ENCODE results near the gene NXN.

The NXN gene

DNA sequence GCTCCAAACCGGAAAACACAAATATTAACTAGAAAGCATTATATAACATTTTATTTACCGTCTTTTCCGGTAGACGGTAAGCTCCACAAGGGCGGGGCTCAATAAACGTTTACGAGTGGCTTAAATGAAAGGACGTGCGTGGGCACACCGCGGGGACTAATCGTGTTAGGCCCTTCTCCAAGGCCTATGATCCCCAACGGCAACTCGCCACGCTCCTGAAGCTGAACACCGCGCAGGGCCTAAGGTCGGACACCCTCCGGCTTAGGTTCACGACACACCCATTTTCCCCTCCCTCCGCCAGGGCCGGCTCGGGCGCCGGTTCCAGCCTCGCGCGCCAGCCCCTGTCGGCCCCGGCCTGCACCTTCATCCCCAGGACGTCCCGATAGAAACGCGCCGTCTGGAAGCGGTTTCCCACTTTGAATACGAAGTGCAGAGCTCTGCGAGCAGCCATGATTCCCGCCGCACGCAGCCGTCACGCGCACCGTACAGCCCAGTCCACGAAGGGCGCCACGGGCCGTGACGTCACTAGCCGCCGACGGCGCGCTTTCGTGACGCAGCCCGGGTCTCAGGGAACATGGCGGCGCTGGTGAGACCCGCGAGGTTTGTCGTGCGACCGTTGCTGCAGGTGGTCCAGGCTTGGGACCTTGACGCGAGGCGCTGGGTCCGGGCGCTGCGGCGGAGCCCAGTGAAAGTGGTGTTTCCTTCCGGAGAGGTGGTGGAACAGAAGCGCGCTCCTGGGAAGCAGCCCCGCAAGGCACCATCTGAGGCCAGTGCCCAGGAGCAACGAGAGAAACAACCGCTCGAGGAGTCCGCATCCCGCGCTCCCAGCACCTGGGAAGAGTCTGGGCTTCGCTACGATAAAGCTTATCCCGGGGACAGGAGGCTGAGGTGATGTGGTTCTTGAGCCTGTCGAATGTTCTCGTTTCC, 197.5 kb downstream of the NXN start, which contains the start of the genes GLOD4 and MRM3:
TSS of gene GLOD4 (minus strand) at position 476 of the 927 bp plus-strand sequence. CDS start at position 451, 25 bp downstream.
TSS of gene MRM3 (plus strand) at position 549 of the 927 bp plus-strand sequence. CDS start at position 575, 26 bp downstream.
- H3K4me3 ChIP-seq (ENCODE audit: control insufficient read depth in 1 of 7, extremely low read depth in 1 of 7, insufficient read depth in 4 of 7, low read depth in 2 of 7, low read length in 6 of 7), result peak within 1 kb of the TSS; percentile 89 to 100 (median 99)
- peak; percentile 91 to 94 (median 93) for DNase-seq
- peaks cover 12 to 31% (median 17%) of the 10 kb centered on the region in 4 experiments for H3K36me3 ChIP-seq (ENCODE audit: control insufficient read depth in 4 of 4, insufficient read depth in 4 of 4, low read length in 3 of 4)
- CTCF ChIA-PET, result interaction anchor here (1.3 to 2.7 kb wide), 8 partner anchors 10 to 274 kb away, joined by 3 to 6 read pairs (median 5); partner anchors contain the start of gene TIMM22
- POLR2A ChIA-PET, result interaction anchor here (0.6 to 1.4 kb wide), 7 partner anchors 10 to 532 kb away, joined by 3 to 4 read pairs (median 3); no protein-coding TSS in a partner anchor
- H3K27me3 ChIP-seq (replicated peaks in 2 of 5; ENCODE audit: control insufficient read depth in 4 of 5, insufficient read depth in 5 of 5, low read length in 4 of 5), result no peaks in the 10 kb centered on the region
- peak within 1 kb of the TSS; percentile 81 to 92 for H3K27ac ChIP-seq (ENCODE audit: insufficient read depth in 1 of 2, low read depth in 1 of 2, low read length in 2 of 2, poor library complexity in 1 of 2, severe bottlenecking in 2 of 2)
- H3K4me1 ChIP-seq (ENCODE audit: control extremely low read depth in 1 of 4, control insufficient read depth in 4 of 4, insufficient read depth in 4 of 4, low read length in 3 of 4), result peaks cover 11 to 29% (median 15%) of the 10 kb centered on the region in 4 experiments
- no peaks in the 10 kb centered on the region for H3K9me3 ChIP-seq (ENCODE audit: control extremely low read depth in 1 of 5, control insufficient read depth in 4 of 5, insufficient read depth in 2 of 5, low read depth in 1 of 5, low read length in 4 of 5)
- WGBS (ENCODE audit: insufficient coverage), result 0% methylated on average over 79 of the region's 87 CpGs

- Histone ChIP-seq H3K4me3 (ENCODE audit: control insufficient read depth in 1 of 7, extremely low read depth in 1 of 7, insufficient read depth in 4 of 7, low read depth in 2 of 7, low read length in 6 of 7) (no peak overlapping the region), H3K4me1 (ENCODE audit: control extremely low read depth in 1 of 4, control insufficient read depth in 4 of 4, insufficient read depth in 4 of 4, low read length in 3 of 4) (peaks cover 9 to 16% (median 9%) of the 10 kb centered on the region in 4 experiments), H3K9me3 (ENCODE audit: control extremely low read depth in 1 of 5, control insufficient read depth in 4 of 5, insufficient read depth in 2 of 5, low read depth in 1 of 5, low read length in 4 of 5) (no peaks in the 10 kb centered on the region), H3K27ac (ENCODE audit: insufficient read depth in 1 of 2, low read depth in 1 of 2, low read length in 2 of 2, poor library complexity in 1 of 2, severe bottlenecking in 2 of 2) (no peak overlapping the region), H3K36me3 (ENCODE audit: control insufficient read depth in 4 of 4, insufficient read depth in 4 of 4, low read length in 3 of 4) (peaks cover 21 to 52% (median 47%) of the 10 kb centered on the region in 4 experiments), H3K27me3 (replicated peaks in 2 of 5; ENCODE audit: control insufficient read depth in 4 of 5, insufficient read depth in 5 of 5, low read length in 4 of 5) (no peaks in the 10 kb centered on the region)
- CTCF ChIA-PET, result interaction anchor here (0.7 to 2.1 kb wide), 2 partner anchors 219 to 222 kb away, joined by 3 to 8 read pairs; partner anchors contain the start of gene TIMM22
- DNase-seq, result no peak
- 98% methylated on average over 8 of the region's 11 CpGs for WGBS (ENCODE audit: insufficient coverage)
- POLR2A ChIA-PET, result no interaction called here
These were observed 201.5 kb downstream of the NXN start for GRCh38 chr17:778096-778495.

DNA sequence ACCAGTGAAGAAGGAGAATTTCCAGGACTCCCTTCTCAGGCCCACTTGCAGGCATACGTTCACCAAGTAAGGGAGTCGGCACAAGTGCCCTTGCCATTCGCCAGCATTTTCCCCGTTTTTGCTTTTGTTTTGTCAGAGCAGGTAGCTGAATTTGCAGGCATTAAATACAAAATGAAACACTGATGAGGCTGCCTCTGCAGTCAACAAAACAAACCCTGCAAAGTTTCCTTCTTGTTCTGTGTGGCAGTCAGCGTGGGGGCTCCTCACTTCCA, 205.3 kb downstream of the NXN start:
- no peaks in the 10 kb centered on the region for H3K4me1 ChIP-seq (ENCODE audit: control extremely low read depth in 1 of 4, control insufficient read depth in 4 of 4, insufficient read depth in 4 of 4, low read length in 3 of 4)
- ChIA-PET POLR2A (no interaction called here), CTCF (no interaction called here)
- DNase-seq, result no peak
- H3K4me3 ChIP-seq (ENCODE audit: control insufficient read depth in 1 of 7, extremely low read depth in 1 of 7, insufficient read depth in 4 of 7, low read depth in 2 of 7, low read length in 6 of 7), result no peak overlapping the region
- H3K27ac ChIP-seq (ENCODE audit: insufficient read depth in 1 of 2, low read depth in 1 of 2, low read length in 2 of 2, poor library complexity in 1 of 2, severe bottlenecking in 2 of 2), result no peak overlapping the region
- 98% methylated on average over 5 of the region's 5 CpGs for WGBS (ENCODE audit: insufficient coverage)
- no peaks in the 10 kb centered on the region for H3K27me3 ChIP-seq (replicated peaks in 2 of 5; ENCODE audit: control insufficient read depth in 4 of 5, insufficient read depth in 5 of 5, low read length in 4 of 5)
- peaks cover 22 to 77% (median 65%) of the 10 kb centered on the region in 4 experiments for H3K36me3 ChIP-seq (ENCODE audit: control insufficient read depth in 4 of 4, insufficient read depth in 4 of 4, low read length in 3 of 4)
- H3K9me3 ChIP-seq (ENCODE audit: control extremely low read depth in 1 of 5, control insufficient read depth in 4 of 5, insufficient read depth in 2 of 5, low read depth in 1 of 5, low read length in 4 of 5), result no peaks in the 10 kb centered on the region

DNA sequence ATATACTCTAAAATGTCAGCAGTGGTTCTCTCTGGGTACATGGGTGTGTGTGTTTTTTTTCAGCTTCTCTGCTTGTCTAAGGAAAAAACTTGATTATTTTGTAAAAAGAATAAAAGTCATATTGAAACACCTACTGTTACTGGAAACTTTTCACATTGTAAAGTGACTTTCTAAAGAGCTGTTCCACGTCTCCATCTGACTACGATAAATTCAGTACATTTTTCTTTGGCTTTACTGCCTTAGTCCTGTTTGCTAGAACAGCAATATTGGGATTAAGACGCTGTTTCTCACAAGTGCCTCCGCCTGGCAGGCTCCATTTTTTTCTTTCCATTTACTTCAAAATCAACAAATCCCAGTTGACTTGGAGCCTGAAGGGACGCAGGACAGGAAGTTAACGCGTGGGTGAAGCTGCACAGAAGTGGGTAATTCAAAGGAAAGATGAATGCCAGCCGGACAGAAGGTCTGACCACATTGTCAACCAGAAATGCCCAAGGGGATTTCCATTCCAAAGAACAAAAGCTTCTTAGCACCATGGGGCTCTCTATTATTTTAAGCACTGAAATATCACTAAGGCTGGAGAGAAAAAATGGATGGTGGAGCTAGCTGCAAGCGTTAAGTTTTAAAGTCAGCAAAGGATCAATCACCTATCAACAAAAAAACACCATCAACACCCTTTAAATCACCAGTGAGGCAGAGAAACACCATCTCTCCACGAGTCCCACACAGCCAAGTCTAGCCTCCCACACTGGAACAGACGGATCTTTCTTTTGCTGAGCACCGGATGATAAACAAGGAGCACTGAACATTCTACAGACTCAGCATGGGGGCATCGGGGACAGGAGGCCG, 205.9 kb downstream of the NXN start:
- Histone ChIP-seq H3K27me3 (replicated peaks in 2 of 5; ENCODE audit: control insufficient read depth in 4 of 5, insufficient read depth in 5 of 5, low read length in 4 of 5) (no peaks in the 10 kb centered on the region), H3K4me3 (ENCODE audit: control insufficient read depth in 1 of 7, extremely low read depth in 1 of 7, insufficient read depth in 4 of 7, low read depth in 2 of 7, low read length in 6 of 7) (no peak overlapping the region), H3K36me3 (ENCODE audit: control insufficient read depth in 4 of 4, insufficient read depth in 4 of 4, low read length in 3 of 4) (peaks cover 22 to 82% (median 68%) of the 10 kb centered on the region in 4 experiments), H3K4me1 (ENCODE audit: control extremely low read depth in 1 of 4, control insufficient read depth in 4 of 4, insufficient read depth in 4 of 4, low read length in 3 of 4) (no peaks in the 10 kb centered on the region), H3K9me3 (ENCODE audit: control extremely low read depth in 1 of 5, control insufficient read depth in 4 of 5, insufficient read depth in 2 of 5, low read depth in 1 of 5, low read length in 4 of 5) (no peaks in the 10 kb centered on the region), H3K27ac (ENCODE audit: insufficient read depth in 1 of 2, low read depth in 1 of 2, low read length in 2 of 2, poor library complexity in 1 of 2, severe bottlenecking in 2 of 2) (no peak overlapping the region)
- 95% methylated on average over 10 of the region's 14 CpGs for WGBS (ENCODE audit: insufficient coverage)
- CTCF ChIA-PET, result no interaction called here
- POLR2A ChIA-PET, result no interaction called here
- DNase-seq, result no peak

GRCh38 chr17:773016-773415, 206.6 kb downstream of the NXN start:
- ChIA-PET POLR2A (no interaction called here), CTCF (no interaction called here)
- Histone ChIP-seq H3K4me1 (ENCODE audit: control extremely low read depth in 1 of 4, control insufficient read depth in 4 of 4, insufficient read depth in 4 of 4, low read length in 3 of 4) (no peaks in the 10 kb centered on the region), H3K27me3 (replicated peaks in 2 of 5; ENCODE audit: control insufficient read depth in 4 of 5, insufficient read depth in 5 of 5, low read length in 4 of 5) (no peaks in the 10 kb centered on the region), H3K9me3 (ENCODE audit: control extremely low read depth in 1 of 5, control insufficient read depth in 4 of 5, insufficient read depth in 2 of 5, low read depth in 1 of 5, low read length in 4 of 5) (no peaks in the 10 kb centered on the region), H3K4me3 (ENCODE audit: control insufficient read depth in 1 of 7, extremely low read depth in 1 of 7, insufficient read depth in 4 of 7, low read depth in 2 of 7, low read length in 6 of 7) (no peak overlapping the region), H3K36me3 (ENCODE audit: control insufficient read depth in 4 of 4, insufficient read depth in 4 of 4, low read length in 3 of 4) (peaks cover 19 to 78% (median 62%) of the 10 kb centered on the region in 4 experiments), H3K27ac (ENCODE audit: insufficient read depth in 1 of 2, low read depth in 1 of 2, low read length in 2 of 2, poor library complexity in 1 of 2, severe bottlenecking in 2 of 2) (no peak overlapping the region)
- no peak for DNase-seq
- no CpG with 5 or more reads among the region's 5 CpGs for WGBS (ENCODE audit: insufficient coverage)

DNA sequence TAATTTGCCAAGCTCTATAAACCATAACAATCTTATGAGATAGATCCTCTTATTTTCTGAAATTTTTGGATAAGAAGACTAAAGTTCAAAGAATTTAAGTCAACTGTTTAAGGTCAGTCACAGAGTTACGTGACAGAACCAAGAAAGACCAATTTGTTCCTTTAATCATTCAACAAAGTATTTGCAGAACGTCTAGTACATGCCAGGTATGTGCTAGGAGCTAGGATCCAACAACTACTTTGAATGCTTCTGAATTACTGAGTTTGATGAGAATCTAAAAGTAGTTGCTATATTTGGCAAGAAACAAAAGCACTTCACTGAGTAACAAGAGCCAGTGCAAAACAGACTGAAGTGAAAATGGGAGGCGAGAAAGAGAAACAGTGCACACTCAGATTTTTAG, 212.5 kb downstream of the NXN start:
- H3K4me3 ChIP-seq (ENCODE audit: control insufficient read depth in 1 of 7, extremely low read depth in 1 of 7, insufficient read depth in 4 of 7, low read depth in 2 of 7, low read length in 6 of 7), result no peak overlapping the region
- WGBS (ENCODE audit: insufficient coverage), result 97% methylated on average over 3 of the region's 3 CpGs
- peaks cover 10 to 62% (median 39%) of the 10 kb centered on the region in 4 experiments for H3K36me3 ChIP-seq (ENCODE audit: control insufficient read depth in 4 of 4, insufficient read depth in 4 of 4, low read length in 3 of 4)
- no peaks in the 10 kb centered on the region for H3K9me3 ChIP-seq (ENCODE audit: control extremely low read depth in 1 of 5, control insufficient read depth in 4 of 5, insufficient read depth in 2 of 5, low read depth in 1 of 5, low read length in 4 of 5)
- DNase-seq, result no peak
- ChIA-PET POLR2A (no interaction called here), CTCF (interaction anchor here (0.8 kb wide), 1 partner anchor 12 kb away, joined by 3 read pairs; no protein-coding TSS in a partner anchor)
- no peaks in the 10 kb centered on the region for H3K27me3 ChIP-seq (replicated peaks in 2 of 5; ENCODE audit: control insufficient read depth in 4 of 5, insufficient read depth in 5 of 5, low read length in 4 of 5)
- H3K27ac ChIP-seq (ENCODE audit: insufficient read depth in 1 of 2, low read depth in 1 of 2, low read length in 2 of 2, poor library complexity in 1 of 2, severe bottlenecking in 2 of 2), result no peak overlapping the region
- no peaks in the 10 kb centered on the region for H3K4me1 ChIP-seq (ENCODE audit: control extremely low read depth in 1 of 4, control insufficient read depth in 4 of 4, insufficient read depth in 4 of 4, low read length in 3 of 4)

Measured in common myeloid progenitor, CD34-positive (primary cell).